NT2/D1 (cell line): ENCODE data around the gene TEX13D.

ENCODE experiments used
- DNase-seq: peaks from one replicate; pipeline ENCODE4 v3.0.0-alpha.2; 2011; ENCODE audit warnings: low read depth, low spot score
- H3K27me3 ChIP-seq: 2 replicates; pipeline ENCODE4 v1.6.0; 2011; ENCODE audit warnings: mild to moderate bottlenecking; ENCODE audit not compliant: insufficient read length, insufficient read depth
- H3K36me3 ChIP-seq: 2 replicates; pipeline ENCODE4 v1.6.1; 2011; ENCODE audit warnings: mild to moderate bottlenecking, low read length, mixed read lengths; ENCODE audit not compliant: insufficient read depth, insufficient read length
- H3K4me1 ChIP-seq: 2 replicates; pipeline ENCODE4 v1.5.1; 2011; ENCODE audit not compliant: insufficient read depth, insufficient read length
- H3K4me3 ChIP-seq: 2 replicates; pipeline ENCODE4 v1.5.1; 2011; ENCODE audit warnings: low read depth; ENCODE audit not compliant: insufficient read length
- H3K9ac ChIP-seq: 2 replicates; pipeline ENCODE4 v1.6.0; 2011; ENCODE audit warnings: low read depth; ENCODE audit not compliant: insufficient read length
- H3K9me3 ChIP-seq: 2 replicates; pipeline ENCODE4 v1.5.1; 2011; ENCODE audit warnings: mild to moderate bottlenecking, low read length; ENCODE audit not compliant: insufficient read depth
- SUZ12 ChIP-seq: IDR thresholded peaks from 2 replicates; pipeline ENCODE4 v1.6.1; 2011; ENCODE audit not compliant: insufficient read length, insufficient read depth; ENCODE audit errors: extremely low read depth
- YY1 ChIP-seq: IDR thresholded peaks from 2 replicates; pipeline ENCODE4 v1.6.1; 2011; ENCODE audit not compliant: insufficient read length, insufficient read depth
- ZNF274 ChIP-seq: IDR thresholded peaks from 2 replicates; pipeline ENCODE4 v1.6.1; 2011; ENCODE audit warnings: mild to moderate bottlenecking, low read depth, low read length

Gene TEX13D

DNA sequence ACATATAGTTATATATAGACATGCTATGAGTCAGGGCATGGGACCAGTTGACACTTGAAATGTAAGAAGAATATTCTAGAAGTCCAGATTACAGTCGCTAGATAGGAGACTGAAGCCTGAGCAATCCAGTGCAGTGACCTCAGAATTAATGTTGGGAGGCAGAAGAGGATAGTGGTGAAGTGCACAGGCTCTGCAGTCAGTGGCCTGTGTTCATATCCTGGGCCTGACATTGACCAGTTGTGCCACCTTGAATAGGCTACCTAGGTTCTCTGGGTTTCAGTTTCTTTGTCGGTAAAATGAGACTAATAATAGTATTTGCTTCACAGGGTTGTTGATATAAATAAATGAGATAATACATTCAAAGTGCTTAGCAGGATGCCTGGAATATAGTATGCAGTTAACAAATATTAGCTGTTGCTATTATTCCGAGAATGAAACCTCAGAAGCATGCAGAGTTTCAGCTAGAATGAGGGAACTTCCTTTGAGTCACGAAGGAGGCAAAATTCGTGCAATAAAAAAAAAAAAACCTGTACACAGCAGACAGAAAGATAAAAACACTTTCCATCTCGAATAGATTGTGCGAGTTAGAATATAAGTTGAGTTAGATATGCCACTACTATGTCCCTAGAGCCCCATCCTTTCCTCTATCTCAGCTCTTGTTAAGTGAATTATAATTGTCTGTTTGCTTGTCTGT lies 9.9 kb downstream of the TEX13D start:
- H3K9me3 ChIP-seq = no peaks in the 10 kb centered on the region
- H3K9ac ChIP-seq = no peak overlapping the region
- H3K36me3 ChIP-seq = no peaks in the 10 kb centered on the region
- TF ChIP-seq YY1 (no peak), SUZ12 (no peak), ZNF274 (no peak)
- H3K27me3 ChIP-seq = no peaks in the 10 kb centered on the region
- no peak overlapping the region for H3K4me3 ChIP-seq
- no peaks in the 10 kb centered on the region for H3K4me1 ChIP-seq
- no peak for DNase-seq

DNA sequence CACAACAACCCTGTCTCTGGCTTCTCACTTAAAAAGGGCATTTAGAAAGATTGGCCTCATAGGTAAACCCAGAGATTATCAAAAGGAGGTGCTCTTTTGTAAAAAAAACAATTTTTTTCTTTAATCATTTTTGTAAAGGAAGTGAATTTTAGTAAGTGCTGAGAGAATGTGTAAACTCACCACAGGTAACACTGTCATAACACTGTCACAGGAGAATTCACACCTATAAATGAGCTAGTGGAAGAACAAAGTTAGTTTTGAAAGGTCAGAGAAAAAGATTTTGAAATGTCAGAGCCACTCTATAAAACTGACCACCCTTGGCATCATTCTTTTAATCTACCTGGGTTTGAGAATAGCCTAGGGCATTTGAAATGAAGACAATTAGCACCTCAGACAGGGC lies 10.6 kb downstream of the TEX13D start:
- no peak for DNase-seq
- H3K4me1 ChIP-seq = no peaks in the 10 kb centered on the region
- H3K9me3 ChIP-seq = no peaks in the 10 kb centered on the region
- H3K9ac ChIP-seq = no peak overlapping the region
- no peak overlapping the region for H3K4me3 ChIP-seq
- TF ChIP-seq SUZ12 (no peak), ZNF274 (no peak), YY1 (no peak)
- H3K27me3 ChIP-seq = no peaks in the 10 kb centered on the region
- H3K36me3 ChIP-seq = no peaks in the 10 kb centered on the region

DNA sequence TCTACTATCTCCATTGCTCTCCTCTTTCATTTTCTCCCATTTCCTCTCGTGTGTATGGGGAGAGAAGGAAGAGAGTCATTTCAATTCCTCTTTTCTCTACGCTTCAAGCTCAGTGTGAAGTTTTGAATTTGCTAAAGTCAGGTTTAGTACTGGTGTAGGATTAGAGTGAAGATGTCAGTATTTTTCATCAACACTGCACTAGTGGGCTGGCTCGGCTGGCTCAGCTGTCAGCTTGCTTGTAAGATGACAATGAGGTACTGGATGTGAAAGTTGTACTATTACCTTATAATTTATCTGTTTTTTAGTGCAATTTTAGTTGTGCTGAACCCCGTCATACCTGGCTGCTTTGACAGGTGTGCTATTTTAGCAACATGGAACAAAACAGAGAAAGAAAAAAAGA lies 11.8 kb downstream of the TEX13D start:
- Histone ChIP-seq H3K27me3 (no peaks in the 10 kb centered on the region), H3K4me3 (no peak overlapping the region), H3K36me3 (no peaks in the 10 kb centered on the region), H3K9me3 (no peaks in the 10 kb centered on the region), H3K9ac (no peak overlapping the region), H3K4me1 (no peaks in the 10 kb centered on the region)
- TF ChIP-seq ZNF274 (no peak), SUZ12 (no peak), YY1 (no peak)
- DNase-seq = no peak

DNA sequence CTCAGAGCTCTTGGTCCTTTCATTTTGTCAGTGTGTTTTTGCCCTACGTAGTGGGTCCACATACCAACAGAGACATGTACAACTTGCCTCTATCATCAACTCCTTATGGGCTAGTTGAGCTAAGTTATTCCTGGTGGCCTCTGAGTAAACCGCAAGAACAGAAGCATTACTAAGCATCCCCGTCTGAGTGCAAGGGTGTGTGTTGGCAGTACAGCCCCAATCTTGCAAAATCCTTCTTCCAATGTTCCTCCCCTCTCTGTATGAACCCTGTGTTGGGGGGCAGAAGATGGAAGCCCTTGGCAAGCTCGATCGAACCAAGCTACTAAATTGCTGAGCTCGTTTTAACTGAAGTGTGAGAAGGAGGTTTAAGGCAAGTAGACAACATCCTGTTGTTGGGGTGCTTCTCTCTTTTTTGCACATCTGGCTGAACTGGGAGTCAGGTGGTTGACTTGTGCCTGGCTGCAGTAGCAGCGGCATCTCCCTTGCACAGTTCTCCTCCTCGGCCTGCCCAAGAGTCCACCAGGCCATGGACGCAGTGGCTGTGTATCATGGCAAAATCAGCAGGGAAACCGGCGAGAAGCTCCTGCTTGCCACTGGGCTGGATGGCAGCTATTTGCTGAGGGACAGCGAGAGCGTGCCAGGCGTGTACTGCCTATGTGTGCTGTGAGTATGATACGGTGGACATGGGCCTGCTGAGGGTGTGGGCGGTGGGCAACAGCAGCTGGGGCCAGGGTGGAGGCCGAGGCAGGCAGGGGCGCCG lies 13.8 kb downstream of the TEX13D start, which contains the start of gene SH2D1A:
SH2D1A (plus strand) TSS at position 447 of the 760 bp plus-strand sequence; CDS start at position 527, 80 bp downstream.
- H3K27me3 ChIP-seq = no peaks in the 10 kb centered on the region
- DNase-seq = no peak
- no peak within 1 kb of the TSS for H3K9ac ChIP-seq
- H3K4me3 ChIP-seq = no peak within 1 kb of the TSS
- TF ChIP-seq SUZ12 (no peak), YY1 (no peak), ZNF274 (no peak)
- no peaks in the 10 kb centered on the region for H3K36me3 ChIP-seq
- no peaks in the 10 kb centered on the region for H3K9me3 ChIP-seq
- no peaks in the 10 kb centered on the region for H3K4me1 ChIP-seq

DNA sequence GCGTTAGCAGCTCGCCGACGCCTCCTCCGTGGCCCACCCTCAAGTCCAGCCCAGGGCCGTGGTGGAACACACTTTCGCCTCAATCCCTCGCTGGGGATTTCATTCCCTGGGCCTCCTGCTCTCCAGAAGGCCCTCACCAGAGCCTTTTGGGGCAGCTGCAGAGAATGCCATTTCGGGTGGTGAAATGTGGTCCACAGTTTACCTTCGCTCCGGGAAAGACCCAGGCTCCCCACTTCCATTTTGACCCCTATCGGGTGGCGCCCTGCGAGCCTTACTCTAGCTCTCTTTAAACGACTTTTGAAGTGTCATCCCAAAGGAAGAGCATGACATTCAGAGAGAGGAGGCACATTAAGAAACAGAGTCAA lies 14.4 kb downstream of the TEX13D start:
- TF ChIP-seq ZNF274 (no peak), YY1 (no peak)
- Histone ChIP-seq H3K4me1 (no peaks in the 10 kb centered on the region), H3K36me3 (no peaks in the 10 kb centered on the region), H3K27me3 (no peaks in the 10 kb centered on the region), H3K4me3 (no peak overlapping the region), H3K9me3 (no peaks in the 10 kb centered on the region), H3K9ac (no peak overlapping the region)
- DNase-seq = no peak

DNA sequence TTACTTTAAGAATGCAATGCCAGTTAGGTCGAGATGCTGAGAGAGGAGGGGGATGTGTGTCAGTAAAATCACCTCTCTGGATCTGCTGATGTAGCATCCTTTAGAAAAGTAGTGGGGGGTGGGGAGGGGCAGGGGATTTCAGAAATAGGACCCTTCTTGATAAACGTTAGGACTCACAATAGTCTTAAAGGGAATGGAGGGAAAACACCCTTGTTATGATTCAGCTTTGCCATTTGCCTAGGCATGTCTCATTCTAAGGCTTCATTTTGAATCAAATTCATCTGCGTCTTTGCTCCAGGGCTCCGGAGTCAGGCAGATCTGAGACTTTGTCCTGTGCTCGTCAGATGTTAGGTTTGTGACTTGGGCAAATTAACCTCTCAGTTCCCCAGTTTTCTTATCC lies 14.8 kb downstream of the TEX13D start:
- Histone ChIP-seq H3K4me3 (no peak overlapping the region), H3K4me1 (no peaks in the 10 kb centered on the region), H3K9ac (no peak overlapping the region), H3K27me3 (no peaks in the 10 kb centered on the region), H3K36me3 (no peaks in the 10 kb centered on the region), H3K9me3 (no peaks in the 10 kb centered on the region)
- no peak for DNase-seq
- TF ChIP-seq ZNF274 = no peak
- TF ChIP-seq YY1 = no peak
- TF ChIP-seq SUZ12 = no peak

DNA sequence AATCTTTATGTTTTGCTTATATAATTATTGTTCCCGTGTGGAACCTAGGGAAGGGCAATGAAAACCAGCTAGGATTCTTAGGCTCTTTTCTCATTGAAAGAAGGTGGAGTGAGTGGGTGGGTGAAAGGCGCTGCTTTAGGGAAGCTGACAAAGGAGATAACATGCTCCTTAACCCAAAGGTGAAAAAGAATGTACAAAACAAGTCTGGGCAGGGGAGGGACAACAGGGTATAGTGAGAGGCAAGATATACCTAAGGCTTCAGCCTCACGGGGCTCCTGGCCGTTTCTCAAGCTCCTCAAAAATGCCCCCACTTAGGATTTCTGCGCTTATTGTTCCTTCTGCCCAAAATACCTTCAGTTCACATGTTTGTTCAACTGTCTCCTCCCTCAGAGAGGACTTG lies 15.7 kb downstream of the TEX13D start:
- no peaks in the 10 kb centered on the region for H3K9me3 ChIP-seq
- no peak for DNase-seq
- no peak overlapping the region for H3K9ac ChIP-seq
- H3K4me1 ChIP-seq = no peaks in the 10 kb centered on the region
- TF ChIP-seq SUZ12 = no peak
- no peak for TF ChIP-seq YY1
- TF ChIP-seq ZNF274 = no peak
- no peak overlapping the region for H3K4me3 ChIP-seq
- H3K36me3 ChIP-seq = no peaks in the 10 kb centered on the region
- H3K27me3 ChIP-seq = no peaks in the 10 kb centered on the region
